Sigmoid colon (tissue), 4 donors: Measurements from ENCODE around the gene STAT5A.

Source experiments
- EP300 ChIP-seq, 4 donors: sonication (generic); formaldehyde crosslinking; IDR thresholded peaks; one replicate each; pipeline ENCODE4 v1.6.1; 2017; ENCODE audit warnings: antibody characterized with exemption in 4 of 4
- POLR2A ChIP-seq, 2 donors: fragments of 450-650 bp; IDR thresholded peaks; one replicate each; pipeline ENCODE4 v1.6.1; 2016; ENCODE audit warnings: antibody characterized with exemption in 2 of 2, mild to moderate bottlenecking in 2 of 2, moderate library complexity in 2 of 2
- POLR2AphosphoS5 ChIP-seq, 4 donors: sonication (generic); formaldehyde crosslinking; IDR thresholded peaks; one replicate each; pipeline ENCODE4 v1.6.1; 2017; ENCODE audit warnings: antibody characterized with exemption in 4 of 4
- TF ChIP-seq, protein P1 (sequence below), 4 experiments: fragments of 450-650 bp in 3 of 4; fragments of 200-600 bp in 1 of 4; IDR thresholded peaks; one replicate each; pipeline ENCODE4 v1.5.1; 2016 to 2019; ENCODE audit warnings: antibody characterized with exemption in 4 of 4, mild to moderate bottlenecking in 3 of 4, moderate library complexity in 2 of 4

DNA sequence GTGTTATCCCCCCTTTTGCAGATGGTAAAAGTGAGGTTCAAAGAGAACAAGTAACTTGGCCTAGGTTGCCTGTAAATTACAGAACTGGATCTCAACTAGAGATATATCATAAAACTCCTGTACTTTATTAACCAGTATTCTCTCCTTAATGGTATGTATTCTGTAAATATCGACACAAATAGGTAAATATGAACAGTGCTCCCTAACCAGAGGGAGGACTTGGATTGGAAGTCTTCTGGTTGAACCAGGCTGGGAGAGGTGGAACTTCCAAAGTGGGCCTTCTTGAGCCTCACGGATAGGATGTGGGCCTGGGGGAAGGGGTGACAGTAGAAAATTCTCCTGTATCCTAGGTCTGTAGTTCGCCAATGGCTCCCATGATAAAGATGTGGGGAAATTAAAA, 7.7 kb downstream of the STAT5A start:
- TF ChIP-seq, protein P1, sequence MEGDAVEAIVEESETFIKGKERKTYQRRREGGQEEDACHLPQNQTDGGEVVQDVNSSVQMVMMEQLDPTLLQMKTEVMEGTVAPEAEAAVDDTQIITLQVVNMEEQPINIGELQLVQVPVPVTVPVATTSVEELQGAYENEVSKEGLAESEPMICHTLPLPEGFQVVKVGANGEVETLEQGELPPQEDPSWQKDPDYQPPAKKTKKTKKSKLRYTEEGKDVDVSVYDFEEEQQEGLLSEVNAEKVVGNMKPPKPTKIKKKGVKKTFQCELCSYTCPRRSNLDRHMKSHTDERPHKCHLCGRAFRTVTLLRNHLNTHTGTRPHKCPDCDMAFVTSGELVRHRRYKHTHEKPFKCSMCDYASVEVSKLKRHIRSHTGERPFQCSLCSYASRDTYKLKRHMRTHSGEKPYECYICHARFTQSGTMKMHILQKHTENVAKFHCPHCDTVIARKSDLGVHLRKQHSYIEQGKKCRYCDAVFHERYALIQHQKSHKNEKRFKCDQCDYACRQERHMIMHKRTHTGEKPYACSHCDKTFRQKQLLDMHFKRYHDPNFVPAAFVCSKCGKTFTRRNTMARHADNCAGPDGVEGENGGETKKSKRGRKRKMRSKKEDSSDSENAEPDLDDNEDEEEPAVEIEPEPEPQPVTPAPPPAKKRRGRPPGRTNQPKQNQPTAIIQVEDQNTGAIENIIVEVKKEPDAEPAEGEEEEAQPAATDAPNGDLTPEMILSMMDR (IDR thresholded peaks at IDR 0.05) = no peak
- TF ChIP-seq POLR2A (IDR thresholded peaks at IDR 0.05) = no peak
- TF ChIP-seq POLR2AphosphoS5 (IDR thresholded peaks at IDR 0.05) = no peak
- TF ChIP-seq EP300 (IDR thresholded peaks at IDR 0.05) = no peak
